Anterior cingulate cortex (tissue), 58 donors: Measurements from ENCODE around the gene TRIM63.

ENCODE experiments used
- DNase-seq, 58 donors: peaks; one replicate each; lab custom pipeline; 2025; lab: John Stamatoyannopoulos, UW

TRIM63 gene

GRCh38 chr1:26089125-26089524 is 21.7 kb upstream of the TRIM63 start:
- DNase-seq = no peak

GRCh38 chr1:26084844-26085243 is 17.4 kb upstream of the TRIM63 start:
- no peak for DNase-seq

DNA sequence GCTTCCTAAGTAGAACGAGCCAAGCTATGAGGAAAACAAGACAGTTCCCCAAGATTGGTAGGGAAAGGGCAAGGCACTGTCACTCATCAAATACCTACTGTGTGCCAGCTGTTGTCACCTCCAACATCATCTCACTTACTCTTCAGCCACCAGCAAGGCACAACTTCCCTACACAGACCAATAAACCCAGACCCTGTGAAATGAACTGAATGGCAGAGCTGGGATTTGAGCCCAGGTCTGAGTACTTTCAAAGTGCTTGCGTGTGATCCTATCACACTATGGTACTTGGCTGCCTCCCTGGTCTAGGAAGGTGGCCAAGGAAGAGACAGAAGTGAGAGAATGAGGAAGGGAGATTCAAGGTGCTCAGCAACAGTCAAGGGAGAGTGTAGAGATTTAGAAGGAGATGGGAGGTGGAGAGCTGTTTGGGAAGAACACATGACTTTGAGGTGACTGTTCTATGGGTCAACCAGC is 16.7 kb upstream of the TRIM63 start:
- no peak for DNase-seq

GRCh38 chr1:26083208-26083607 is 15.8 kb upstream of the TRIM63 start:
- no peak for DNase-seq

- DNase-seq = no peak
Measured at GRCh38 chr1:26082020-26082350, 14.6 kb upstream of the TRIM63 start.

DNA sequence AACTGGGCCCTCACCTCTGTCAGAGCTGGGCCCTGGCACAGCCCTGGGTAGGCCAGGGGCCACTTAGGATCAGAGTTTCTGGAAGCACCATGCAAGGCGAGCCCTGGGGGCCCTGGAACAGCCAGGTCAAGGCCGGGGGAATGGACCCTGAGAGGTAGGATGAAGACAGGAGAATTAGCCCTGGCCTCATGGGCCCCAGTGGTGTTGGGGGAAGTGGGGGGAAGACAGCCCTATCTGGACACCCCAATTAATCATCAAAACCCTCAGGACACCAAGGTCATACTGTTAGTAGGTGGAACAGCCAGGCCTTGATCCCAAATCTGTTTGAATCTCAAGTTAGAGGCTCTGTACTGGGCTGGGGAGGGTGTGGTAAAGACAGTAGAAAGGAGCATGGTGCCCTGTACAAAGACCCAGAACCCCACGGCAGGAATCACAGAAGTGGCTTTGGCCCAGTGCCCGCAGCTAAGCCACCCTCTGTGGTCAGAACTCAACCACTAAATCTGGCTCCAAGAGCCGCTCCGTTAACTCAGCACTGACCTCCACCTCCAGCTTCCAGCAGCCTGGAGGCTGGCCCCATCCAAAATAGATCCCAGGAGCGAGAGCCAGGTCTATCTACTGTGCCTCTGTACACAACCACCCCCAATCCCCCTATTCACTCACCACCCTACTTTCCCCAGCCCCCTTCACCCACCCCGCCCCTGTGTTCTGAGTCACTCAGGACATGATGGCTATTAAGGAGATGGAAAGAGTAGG is 14.0 kb upstream of the TRIM63 start:
- no peak for DNase-seq

DNA sequence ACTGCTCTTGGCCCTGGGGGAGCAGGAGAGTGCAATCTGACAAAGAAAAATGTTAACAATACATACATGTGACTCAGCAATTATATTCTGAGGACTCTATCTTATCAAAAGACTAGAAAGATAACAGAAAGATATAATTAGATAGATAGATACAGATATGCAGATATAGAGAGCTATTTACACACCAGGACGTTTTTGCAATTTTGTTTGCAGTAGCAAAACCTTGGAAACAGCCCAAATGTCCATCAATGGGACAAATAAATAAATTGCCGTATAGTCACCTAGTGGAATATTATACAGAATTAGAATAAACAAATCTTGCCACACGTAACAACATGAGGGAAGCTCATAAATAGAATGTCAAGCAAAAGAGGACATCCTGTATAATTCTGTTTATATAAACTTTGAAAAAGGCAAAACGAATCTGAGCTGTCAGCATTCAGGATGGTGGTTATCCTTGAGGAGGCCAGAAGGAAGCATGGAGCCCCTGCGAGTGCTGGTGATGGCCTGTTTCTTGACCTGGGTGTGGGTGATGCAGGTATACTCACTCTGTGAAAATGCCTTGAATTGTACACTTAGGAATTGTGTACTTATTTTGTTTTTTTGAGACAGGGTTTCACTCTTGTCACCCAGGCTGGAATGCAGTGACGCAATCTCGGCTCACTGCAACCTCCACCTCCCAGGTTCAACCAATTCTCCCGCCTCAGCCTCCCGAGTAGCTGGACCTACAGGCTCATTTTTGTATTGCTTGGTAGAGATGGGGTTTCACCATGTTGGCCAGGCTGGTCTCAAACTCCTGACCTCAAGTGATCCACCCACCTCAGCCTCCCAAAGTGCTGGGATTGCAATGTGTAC is 12.8 kb upstream of the TRIM63 start:
- DNase-seq = no peak

DNA sequence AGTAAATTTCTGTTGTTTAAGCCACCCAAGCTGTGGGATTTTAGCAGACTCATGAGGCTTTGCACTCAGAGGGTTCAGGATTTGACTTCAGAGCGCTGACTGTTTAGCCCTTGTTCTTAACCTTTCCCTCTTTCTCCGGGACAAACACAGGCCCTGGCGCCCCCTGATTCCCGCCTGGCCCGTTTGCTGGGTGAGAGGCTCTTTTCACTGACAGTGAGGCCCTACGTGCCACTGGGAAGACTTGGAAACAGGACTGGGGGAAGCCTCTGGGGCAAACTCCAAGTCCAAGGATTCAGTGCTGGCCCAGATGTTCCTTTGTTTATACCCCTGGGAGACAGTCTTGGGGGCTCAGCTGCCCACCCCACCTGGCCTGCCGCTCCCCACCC is 11.7 kb upstream of the TRIM63 start:
- DNase-seq = no peak

DNA sequence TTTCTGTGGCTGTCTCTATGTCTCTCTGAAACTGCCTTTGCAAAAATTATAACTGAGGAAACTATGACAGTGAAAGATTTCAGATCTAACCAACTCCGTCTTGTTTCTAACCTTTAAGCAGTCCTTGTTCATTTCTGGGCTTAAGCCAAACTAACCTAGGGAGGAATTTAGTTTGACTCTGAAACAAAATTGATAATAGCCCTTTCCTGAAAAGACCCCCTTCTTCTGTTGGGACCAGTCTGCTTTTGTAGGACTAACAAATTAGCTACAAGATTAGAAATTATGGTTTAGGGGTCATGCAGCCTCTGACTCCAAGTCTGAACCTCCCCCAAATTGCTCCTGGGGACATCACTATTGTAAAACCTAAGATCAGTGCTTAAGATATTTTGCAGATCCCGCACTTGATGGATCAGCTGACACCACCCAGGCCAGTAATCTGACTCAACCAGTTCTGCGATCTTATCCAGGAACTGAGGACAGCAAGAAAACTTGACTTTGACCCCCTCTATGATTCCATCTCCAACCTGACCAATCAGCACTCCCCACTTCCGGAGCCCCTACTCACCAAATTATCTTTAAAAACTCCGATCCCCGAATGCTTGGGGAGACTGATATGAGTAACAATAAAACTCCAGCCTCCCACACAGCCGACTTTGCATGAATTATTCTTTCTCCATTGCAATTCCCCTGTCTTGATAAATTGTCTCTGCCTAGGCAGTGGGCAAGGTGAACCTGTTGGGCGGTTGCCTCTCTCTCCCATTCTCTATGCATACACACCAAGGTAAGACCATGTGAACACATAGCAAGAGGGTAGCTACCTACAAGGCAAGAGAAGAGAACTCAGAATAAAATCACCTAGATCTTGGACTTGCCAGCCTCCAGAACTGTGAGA is 11.1 kb upstream of the TRIM63 start:
- no peak for DNase-seq

GRCh38 chr1:26077524-26077923 is 10.1 kb upstream of the TRIM63 start:
- DNase-seq = no peak

DNA sequence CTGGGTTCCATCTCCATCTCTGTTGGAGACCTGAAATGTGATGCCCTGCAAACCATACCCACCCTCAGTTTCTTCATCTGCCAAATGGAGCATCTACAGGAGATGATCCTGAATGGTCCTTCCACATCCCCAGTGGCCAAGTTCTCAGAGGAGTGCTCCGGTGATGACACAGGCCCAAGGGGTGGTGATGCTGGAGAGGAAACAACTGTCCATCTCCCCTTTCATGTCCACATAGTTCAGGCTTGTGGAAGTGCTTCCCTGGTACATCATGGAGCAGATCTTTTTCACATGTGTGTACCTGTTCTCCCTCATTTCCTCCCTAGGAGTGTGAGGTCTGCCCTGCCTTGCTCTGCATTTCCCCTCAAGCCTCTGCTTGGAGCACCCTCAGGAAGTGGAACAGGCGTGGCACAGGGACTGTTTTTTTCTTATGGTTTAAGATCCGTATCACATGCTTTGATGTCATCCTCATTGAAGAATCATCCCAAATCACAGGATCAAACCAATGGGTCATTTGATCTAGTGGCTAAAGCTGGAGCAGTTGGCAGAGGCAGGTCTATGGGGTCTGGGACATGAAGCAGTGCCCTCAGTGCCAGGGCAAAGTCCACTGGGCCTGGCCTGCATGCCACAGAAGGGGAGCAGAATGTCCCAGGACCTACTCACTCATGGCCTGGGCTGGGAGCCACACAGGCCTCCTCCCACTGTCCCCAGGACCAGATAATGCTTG is 8.2 kb upstream of the TRIM63 start:
- no peak for DNase-seq

- peak in 1 of 58 donors; percentile 7 for DNase-seq
Measured at GRCh38 chr1:26072305-26072704, 4.9 kb upstream of the TRIM63 start.

- DNase-seq = no peak
Measured at GRCh38 chr1:26070963-26071342, 3.5 kb upstream of the TRIM63 start.

DNA sequence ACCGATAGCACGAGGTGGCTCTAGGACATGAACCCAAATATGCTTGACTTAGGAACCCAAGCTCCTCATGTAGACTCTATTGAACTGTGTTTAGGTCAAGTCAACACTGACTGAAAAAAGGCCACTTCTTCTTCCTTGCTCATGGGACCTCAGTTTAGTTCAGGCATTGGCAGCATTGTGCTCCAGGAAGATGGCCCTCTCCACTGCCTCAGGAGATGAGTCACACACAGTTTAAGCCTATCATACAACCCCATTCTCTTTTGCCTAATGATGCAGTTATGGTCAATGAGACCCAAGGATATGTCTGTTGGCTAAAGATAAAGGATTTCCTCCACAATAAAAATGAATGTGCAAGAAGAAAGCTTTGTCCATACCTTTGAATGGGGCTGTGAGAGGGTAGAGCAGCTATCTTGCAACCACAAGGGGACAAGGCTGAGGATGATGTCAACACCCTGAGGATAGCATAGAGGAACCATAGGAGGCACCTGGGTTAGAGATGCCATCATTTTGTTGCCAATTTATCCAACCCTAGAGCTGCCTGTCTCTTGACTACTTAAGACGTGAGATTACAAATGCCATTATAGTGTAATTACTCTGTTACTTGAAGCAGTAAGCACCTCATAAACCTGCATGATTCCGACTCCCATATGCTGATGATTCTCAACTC is 3.0 kb upstream of the TRIM63 start:
- DNase-seq = no peak

- no peak for DNase-seq
Measured at GRCh38 chr1:26069941-26070295, 2.5 kb upstream of the TRIM63 start.

DNA sequence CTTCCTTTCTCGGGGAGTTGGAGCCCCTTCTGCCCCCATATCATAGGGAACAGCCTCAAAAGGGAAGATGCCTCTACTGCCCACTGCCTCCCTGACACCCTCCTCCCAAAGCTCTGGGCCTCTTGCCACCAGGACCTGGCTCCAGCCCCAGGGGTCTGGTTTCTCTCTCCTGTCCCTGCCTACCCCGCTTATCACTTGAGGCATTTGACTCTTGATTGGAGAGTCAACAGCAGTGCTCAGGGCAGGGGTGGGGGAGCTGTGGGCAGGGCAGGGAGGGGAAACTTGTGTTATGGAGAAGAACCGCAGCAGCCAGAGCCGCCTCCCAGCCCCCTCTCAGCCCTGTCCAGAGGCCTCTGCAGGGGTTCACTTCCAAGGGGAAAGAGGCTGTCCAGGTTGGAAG is 573 bp downstream of the TRIM63 start:
- DNase-seq = no peak

DNA sequence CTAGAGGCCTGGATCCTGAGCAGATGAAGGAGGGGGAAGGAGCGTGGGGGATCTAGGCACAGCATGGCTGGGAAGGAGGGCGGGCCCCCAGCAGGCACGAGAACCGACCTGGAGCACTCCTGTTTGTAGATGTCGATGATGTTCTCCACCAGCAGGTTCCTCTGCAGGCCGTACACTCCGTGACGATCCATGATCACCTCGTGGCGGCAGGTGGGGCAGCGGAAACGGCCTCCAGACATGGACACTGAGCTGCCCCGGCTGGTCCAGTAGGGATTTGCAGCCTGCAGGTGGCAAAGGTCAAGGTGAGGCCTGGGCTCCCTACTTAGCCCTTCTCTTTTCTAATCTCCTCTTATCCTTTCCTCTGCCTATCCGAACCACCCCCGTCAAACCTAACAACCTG is 1.3 kb downstream of the TRIM63 start:
- no peak for DNase-seq

DNA sequence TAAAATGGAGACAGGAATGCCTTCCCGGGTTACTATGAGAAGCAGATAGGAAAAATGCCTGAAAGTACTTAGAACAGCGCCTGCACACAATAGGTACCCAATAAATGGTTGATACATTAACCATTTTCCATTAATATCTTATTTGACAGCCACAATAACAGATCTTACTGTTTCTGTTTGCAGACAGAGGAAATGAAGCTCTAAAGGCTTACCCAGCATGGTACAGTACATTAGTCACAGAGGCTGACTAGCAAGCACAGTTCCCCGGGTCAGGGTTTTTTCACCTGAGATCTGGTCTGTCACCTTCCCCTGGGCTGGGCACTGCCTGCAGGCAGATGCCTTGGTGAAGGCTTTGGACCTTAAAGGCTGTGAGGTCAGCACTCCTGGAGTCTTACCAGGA is 2.9 kb downstream of the TRIM63 start:
- no peak for DNase-seq

DNA sequence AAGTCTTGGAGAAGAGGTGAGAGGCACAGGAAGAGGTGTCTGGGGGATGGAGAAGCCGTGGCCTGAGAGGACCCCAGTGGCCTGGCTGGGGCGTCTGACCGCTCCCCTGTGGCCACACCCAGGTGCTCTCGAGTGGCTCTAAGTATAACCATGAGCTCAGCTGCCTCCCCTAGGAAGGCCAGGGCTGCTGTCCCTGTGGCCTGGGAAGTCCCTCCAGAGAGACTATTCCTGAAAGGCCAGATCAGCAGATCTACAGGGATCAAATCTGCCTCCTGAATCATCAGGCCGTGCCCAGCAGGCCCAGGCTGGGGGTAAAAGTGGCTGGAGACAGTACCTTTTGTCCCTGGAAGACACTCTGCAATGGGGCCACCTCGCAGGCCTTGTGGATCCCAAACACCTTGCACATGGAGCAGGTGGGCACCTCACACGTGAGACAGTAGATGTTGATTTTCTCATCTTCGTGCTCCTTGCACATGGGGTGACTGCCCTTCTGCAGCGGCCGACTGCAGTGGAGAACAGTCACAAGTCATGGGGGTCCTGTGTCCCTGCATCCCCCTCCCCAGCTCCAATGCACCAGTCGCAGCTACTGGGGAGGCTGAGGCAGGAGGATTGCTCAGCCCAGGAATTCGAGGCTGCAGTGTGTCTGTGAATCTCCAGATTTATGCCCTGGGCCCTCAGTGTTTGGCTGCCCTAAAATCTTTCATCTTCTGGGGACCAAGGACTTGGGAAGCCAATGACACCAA is 6.4 kb downstream of the TRIM63 start:
- DNase-seq = no peak
